Sigmoid colon (tissue), 7 donors: ENCODE results near the gene OR5D13. TPM values are rescaled to one million over a fixed set of nuclear protein-coding genes. Genes with fewer than 3 reads are reported as not detected.

Source experiments
- DNase-seq: peaks from one replicate; pipeline ENCODE4 v3.0.0-alpha.2; 2019
- H3K27ac ChIP-seq, 4 donors: fragments of 200-600 bp; sonication (generic); one replicate each; pipeline ENCODE4 v1.5.1; 2016 to 2019; ENCODE audit warnings: mild to moderate bottlenecking in 1 of 4
- H3K27me3 ChIP-seq, 3 donors: fragments of 200-600 bp; sonication (generic); one replicate each; pipeline ENCODE4 v1.5.1; 2019; ENCODE audit warnings: mild to moderate bottlenecking in 1 of 3
- H3K36me3 ChIP-seq, 4 donors: fragments of 200-600 bp; sonication (generic); one replicate each; pipeline ENCODE4 v1.5.1; 2016 to 2019
- H3K4me1 ChIP-seq, 4 donors: fragments of 200-600 bp; sonication (generic); one replicate each; pipeline ENCODE4 v1.5.1; 2017 to 2019
- H3K4me3 ChIP-seq, 4 donors: fragments of 200-600 bp; sonication (generic); one replicate each; pipeline ENCODE4 v1.5.1; 2017 to 2019; ENCODE audit warnings: mild to moderate bottlenecking in 2 of 4, moderate library complexity in 1 of 4
- H3K9me3 ChIP-seq, 4 donors: fragments of 200-600 bp in 3 of 4; sonication (generic) in 3 of 4; one replicate each; pipeline versions ENCODE4 v1.5.1 to v1.6.1; 2013 to 2019
- CTCF ChIP-seq, 4 experiments: fragments of 450-650 bp in 3 of 4; fragments of 200-600 bp in 1 of 4; IDR thresholded peaks; one replicate each; pipeline ENCODE4 v1.5.1; 2016 to 2019; ENCODE audit warnings: antibody characterized with exemption in 4 of 4, mild to moderate bottlenecking in 3 of 4, moderate library complexity in 2 of 4
- EP300 ChIP-seq, 4 donors: sonication (generic); formaldehyde crosslinking; IDR thresholded peaks; one replicate each; pipeline ENCODE4 v1.6.1; 2017; ENCODE audit warnings: antibody characterized with exemption in 4 of 4
- POLR2A ChIP-seq, 2 donors: fragments of 450-650 bp; IDR thresholded peaks; one replicate each; pipeline ENCODE4 v1.6.1; 2016; ENCODE audit warnings: antibody characterized with exemption in 2 of 2, mild to moderate bottlenecking in 2 of 2, moderate library complexity in 2 of 2
- POLR2AphosphoS5 ChIP-seq, 4 donors: sonication (generic); formaldehyde crosslinking; IDR thresholded peaks; one replicate each; pipeline ENCODE4 v1.6.1; 2017; ENCODE audit warnings: antibody characterized with exemption in 4 of 4
- WGBS, 2 donors: extraction: QIAGEN DNeasy Blood & Tissue Kit; methylation state at CpG; one replicate each; pipeline ENCODE4 v1.1.7; 2013; 5-methylcytosine and 5-hydroxymethylcytosine counted together
- intact Hi-C: fragments of 100-400 bp; cut with DNase I; formaldehyde crosslinking; loops from one replicate; pipeline ENCODE4 v1.15.1; 2023
- polyA plus RNA-seq, 3 donors: library from polyadenylated mRNA; stranded (reverse); fragments of 200-250 nt; gene quantifications; one replicate each; pipeline ENCODE4 v1.2.3, GENCODE V29; 2013
- total RNA-seq, 4 donors: library from RNA; depleted of rRNA; stranded (reverse); fragments of >200 nt; gene quantifications; one replicate each; pipeline ENCODE4 v1.1.0, GENCODE V29; 2016
- donor health status: healthy with polysubstance abuse.
- donor health status: Bipolar disorder and iron deficiency.
- donor health status: healthy.

The OR5D13 gene
- total and polyA plus RNA-seq, 7 donors: not detected

GRCh38 chr11:55811067-55811466, 37.8 kb downstream of the OR5D13 start, which contains the start of gene OR5L1:
Gene OR5L1 (plus strand): TSS chr11:55811367. CDS start chr11:55811467, 100 bp downstream.
- peaks cover 0 to 7% (median 0%) of the 10 kb centered on the region in 4 donors for H3K9me3 ChIP-seq
- no peak within 1 kb of the TSS for H3K4me3 ChIP-seq
- TF ChIP-seq CTCF (IDR thresholded peaks at IDR 0.05): no peak
- no peak for TF ChIP-seq POLR2A (IDR thresholded peaks at IDR 0.05)
- no peak for TF ChIP-seq EP300 (IDR thresholded peaks at IDR 0.05)
- no peak for TF ChIP-seq POLR2AphosphoS5 (IDR thresholded peaks at IDR 0.05)
- H3K27ac ChIP-seq: no peak within 1 kb of the TSS
- intact Hi-C loops: no loop called here
- no peaks in the 10 kb centered on the region for H3K36me3 ChIP-seq
- DNase-seq: no peak
- no peaks in the 10 kb centered on the region for H3K27me3 ChIP-seq
- no peaks in the 10 kb centered on the region for H3K4me1 ChIP-seq
- 86 to 89% methylated on average over 1 of the region's 1 CpG for WGBS, 2 donors

- intact Hi-C loops: no loop called here
- no peak for TF ChIP-seq POLR2AphosphoS5 (IDR thresholded peaks at IDR 0.05)
- TF ChIP-seq CTCF (IDR thresholded peaks at IDR 0.05): no peak
- no peak for TF ChIP-seq POLR2A (IDR thresholded peaks at IDR 0.05)
- no peak for TF ChIP-seq EP300 (IDR thresholded peaks at IDR 0.05)
- DNase-seq: no peak
- no peaks in the 10 kb centered on the region for H3K9me3 ChIP-seq
- no peak within 1 kb of the TSS for H3K27ac ChIP-seq
- no peaks in the 10 kb centered on the region for H3K4me1 ChIP-seq
- 85 to 87% methylated on average over 5 of the region's 5 CpGs for WGBS, 2 donors
- no peaks in the 10 kb centered on the region for H3K27me3 ChIP-seq
- H3K36me3 ChIP-seq: no peaks in the 10 kb centered on the region
- H3K4me3 ChIP-seq: no peak within 1 kb of the TSS
These were observed 46.1 kb downstream of the OR5D13 start, which contains the start of gene OR5D18 for GRCh38 chr11:55819330-55819729. Gene OR5D18 (plus strand): TSS chr11:55819630. CDS start chr11:55819630, 0 bp downstream.

Other genes starting within 250 kb of the OR5D13 start
- gene OR4C15, start 219.0 kb upstream of the OR5D13 start, total RNA-seq: not detected
- gene OR4C15, start 219.0 kb upstream of the OR5D13 start, polyA plus RNA-seq: not detected
- gene OR4C16, start 201.3 kb upstream of the OR5D13 start, total RNA-seq: not detected
- gene OR4C16, start 201.3 kb upstream of the OR5D13 start, polyA plus RNA-seq: not detected
- not detected for gene OR4C11, start 165.8 kb upstream of the OR5D13 start, total RNA-seq
- not detected for gene OR4C11, start 165.8 kb upstream of the OR5D13 start, polyA plus RNA-seq
- not detected for gene OR4P4, start 138.3 kb upstream of the OR5D13 start, total RNA-seq
- not detected for gene OR4P4, start 138.3 kb upstream of the OR5D13 start, polyA plus RNA-seq
- gene OR4S2, start 125.1 kb upstream of the OR5D13 start, total RNA-seq: not detected
- gene OR4S2, start 125.1 kb upstream of the OR5D13 start, polyA plus RNA-seq: not detected
- gene OR4C6, start 111.2 kb upstream of the OR5D13 start, total RNA-seq: not detected
- not detected for gene OR4C6, start 111.2 kb upstream of the OR5D13 start, polyA plus RNA-seq
- gene OR5D14, start 22.1 kb downstream of the OR5D13 start, total RNA-seq: not detected
- not detected for gene OR5D14, start 22.1 kb downstream of the OR5D13 start, polyA plus RNA-seq
- not detected for gene OR5L1, start 37.9 kb downstream of the OR5D13 start, total RNA-seq
- not detected for gene OR5L1, start 37.9 kb downstream of the OR5D13 start, polyA plus RNA-seq
- not detected for gene OR5D18, start 46.2 kb downstream of the OR5D13 start, total RNA-seq
- not detected for gene OR5D18, start 46.2 kb downstream of the OR5D13 start, polyA plus RNA-seq
- not detected for gene OR5L2, start 53.8 kb downstream of the OR5D13 start, total RNA-seq
- not detected for gene OR5L2, start 53.8 kb downstream of the OR5D13 start, polyA plus RNA-seq
- gene OR5D16, start 65.3 kb downstream of the OR5D13 start, total RNA-seq: not detected
- gene OR5D16, start 65.3 kb downstream of the OR5D13 start, polyA plus RNA-seq: not detected
- gene TRIM51, start 109.9 kb downstream of the OR5D13 start, total RNA-seq: not detected
- not detected for gene TRIM51, start 109.9 kb downstream of the OR5D13 start, polyA plus RNA-seq
- not detected for gene OR5W2, start 141.1 kb downstream of the OR5D13 start, total RNA-seq
- not detected for gene OR5W2, start 141.1 kb downstream of the OR5D13 start, polyA plus RNA-seq
- not detected for gene OR5I1, start 163.0 kb downstream of the OR5D13 start, total RNA-seq
- not detected for gene OR5I1, start 163.0 kb downstream of the OR5D13 start, polyA plus RNA-seq
- gene OR10AG1, start 196.5 kb downstream of the OR5D13 start, total RNA-seq: not detected
- not detected for gene OR10AG1, start 196.5 kb downstream of the OR5D13 start, polyA plus RNA-seq
- not detected for gene OR5F1, start 221.2 kb downstream of the OR5D13 start, total RNA-seq
- gene OR5F1, start 221.2 kb downstream of the OR5D13 start, polyA plus RNA-seq: not detected